ENCODE data around the gene MYD88. TPM values are rescaled to one million over a fixed set of nuclear protein-coding genes. Genes with fewer than 3 reads are reported as not detected.

The MYD88 gene
- total RNA-seq: 10 to 100 TPM; 11.1 to 19.8 (median 13.1) TPM
- polyA plus RNA-seq: 8.4 TPM
- long read RNA-seq, donor 1, transcript MYD88-201 (5 exons, 2,850 nt): major isoform, 31 of 38 reads
- long read RNA-seq, donor 1, partial matches to known transcripts: 0 of 38 reads
- long read RNA-seq, donor 1, other reads (novel, unspliced or antisense): 4 of 38 reads
- long read RNA-seq, donor 2, transcript MYD88-201 (5 exons, 2,850 nt): major isoform, 10 of 14 reads
- long read RNA-seq, donor 2, partial matches to known transcripts: 0 of 14 reads
- long read RNA-seq, donor 2, other reads (novel, unspliced or antisense): 4 of 14 reads
- long read RNA-seq, donor 3, transcript MYD88-201 (5 exons, 2,850 nt): major isoform, 67 of 110 reads
- long read RNA-seq, donor 3, transcript MYD88-203 (4 exons, 2,712 nt): minor isoform, 8 of 110 reads
- long read RNA-seq, donor 3, partial matches to known transcripts: 2 of 110 reads
- long read RNA-seq, donor 3, other reads (novel, unspliced or antisense): 27 of 110 reads
- long read RNA-seq, donor 4, transcript MYD88-201 (5 exons, 2,850 nt): major isoform, 11 of 16 reads
- long read RNA-seq, donor 4, partial matches to known transcripts: 0 of 16 reads
- long read RNA-seq, donor 4, other reads (novel, unspliced or antisense): 5 of 16 reads

GRCh38 chr3:38138349-38139190 lies at the start of gene MYD88:
TSS of gene MYD88 (plus strand) at chr3:38138661. CDS start at chr3:38138701, 40 bp downstream.
- no peaks in the 10 kb centered on the region for H3K9me3 ChIP-seq (ENCODE audit: control insufficient read depth, low read length)
- peak; percentile 57 to 65 for ATAC-seq
- H3K27ac ChIP-seq (ENCODE audit: low read length): peak within 1 kb of the TSS; percentile 97
- peak; percentile 89 to 95 (median 95) for DNase-seq
- no peaks in the 10 kb centered on the region for H3K27me3 ChIP-seq (ENCODE audit: control insufficient read depth, insufficient read depth)
- H3K4me1 ChIP-seq (ENCODE audit: control insufficient read depth, insufficient read depth, low read length): peaks cover 10% of the 10 kb centered on the region
- H3K4me3 ChIP-seq (ENCODE audit: low read length): peak within 1 kb of the TSS; percentile 60
- WGBS: under 1% methylated on average over 65 of the region's 65 CpGs
- intact Hi-C loops (cut with DNase I): loop anchor here in 1 of 4 donors (2.0 kb wide), 1 partner anchor 26 kb away; the partner anchor contains the start of gene OXSR1

DNA sequence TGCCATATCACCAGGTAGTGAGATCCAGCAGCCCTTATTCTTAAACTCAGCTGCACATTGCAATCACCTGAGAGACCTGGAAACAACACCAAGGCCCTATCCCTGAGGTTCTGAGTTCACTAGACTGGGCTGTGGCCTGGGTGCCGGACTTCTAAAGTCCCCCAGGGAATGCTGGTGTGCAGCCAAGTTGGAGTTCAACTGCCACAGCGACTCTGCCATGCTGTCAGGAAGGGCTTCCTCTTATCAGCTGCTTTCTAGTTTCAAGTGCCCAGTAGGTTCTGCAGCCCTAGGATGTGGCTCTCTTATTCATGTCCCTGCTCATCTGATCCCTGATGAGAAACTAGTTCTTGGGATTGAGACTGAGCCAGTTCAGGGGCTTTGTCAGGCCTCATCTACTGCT lies 49.3 kb upstream of the MYD88 start:
- 47% methylated on average over 2 of the region's 2 CpGs for WGBS
- ATAC-seq: no peak
- Histone ChIP-seq H3K4me1 (ENCODE audit: control insufficient read depth, insufficient read depth, low read length) (no peaks in the 10 kb centered on the region), H3K27me3 (ENCODE audit: control insufficient read depth, insufficient read depth) (no peaks in the 10 kb centered on the region), H3K27ac (ENCODE audit: low read length) (no peak overlapping the region), H3K4me3 (ENCODE audit: low read length) (no peak overlapping the region), H3K9me3 (ENCODE audit: control insufficient read depth, low read length) (no peaks in the 10 kb centered on the region)
- DNase-seq: no peak
- intact Hi-C loops (cut with DNase I): no loop called here

DNA sequence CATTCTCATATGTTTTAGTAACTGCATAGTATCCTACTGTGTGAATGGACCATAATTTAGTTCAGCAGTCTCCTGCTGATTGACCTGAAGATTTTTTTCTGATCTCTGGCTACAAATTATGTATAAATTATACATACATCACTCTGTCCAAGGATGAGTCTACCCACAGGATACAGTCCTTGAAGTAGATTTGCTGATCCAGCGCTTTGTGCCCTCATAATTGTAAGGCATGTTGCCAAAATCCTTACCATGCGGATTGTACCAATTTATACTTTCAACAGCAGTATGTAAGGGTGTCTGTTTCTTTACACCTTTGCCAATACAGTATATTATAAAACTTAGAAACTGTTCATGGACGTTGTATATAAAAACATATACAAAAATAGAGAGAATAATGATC lies 48.0 kb upstream of the MYD88 start:
- ATAC-seq (no peak), DNase-seq (no peak)
- Histone ChIP-seq H3K27ac (ENCODE audit: low read length) (no peak overlapping the region), H3K27me3 (ENCODE audit: control insufficient read depth, insufficient read depth) (no peaks in the 10 kb centered on the region), H3K9me3 (ENCODE audit: control insufficient read depth, low read length) (no peaks in the 10 kb centered on the region), H3K4me3 (ENCODE audit: low read length) (no peak overlapping the region), H3K4me1 (ENCODE audit: control insufficient read depth, insufficient read depth, low read length) (no peaks in the 10 kb centered on the region)
- intact Hi-C loops (cut with DNase I): no loop called here
- WGBS: 83% methylated on average over 3 of the region's 3 CpGs

DNA sequence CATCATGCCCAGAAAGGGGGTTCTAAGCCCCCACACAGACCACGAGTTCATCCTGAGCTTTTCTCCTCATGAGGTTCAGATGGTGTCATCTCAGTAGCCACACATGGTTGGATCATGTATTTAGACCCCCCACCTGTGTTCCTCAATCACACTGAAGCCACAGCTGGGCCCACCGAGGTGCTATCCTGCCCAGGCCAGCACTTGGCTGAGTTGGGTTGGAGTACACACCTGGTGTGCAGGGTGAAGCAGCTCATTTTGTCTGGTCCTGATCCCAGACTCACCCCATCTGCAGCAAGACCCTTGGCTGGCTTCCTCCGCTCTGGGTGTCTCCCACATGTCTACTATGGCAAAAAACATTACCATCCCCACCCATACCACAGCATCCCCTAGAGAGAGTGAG lies 43.5 kb upstream of the MYD88 start:
- DNase-seq (no peak), ATAC-seq (no peak)
- intact Hi-C loops (cut with DNase I): no loop called here
- Histone ChIP-seq H3K9me3 (ENCODE audit: control insufficient read depth, low read length) (no peaks in the 10 kb centered on the region), H3K4me3 (ENCODE audit: low read length) (no peak overlapping the region), H3K4me1 (ENCODE audit: control insufficient read depth, insufficient read depth, low read length) (no peaks in the 10 kb centered on the region), H3K27ac (ENCODE audit: low read length) (no peak overlapping the region), H3K27me3 (ENCODE audit: control insufficient read depth, insufficient read depth) (no peaks in the 10 kb centered on the region)
- 82% methylated on average over 3 of the region's 3 CpGs for WGBS

DNA sequence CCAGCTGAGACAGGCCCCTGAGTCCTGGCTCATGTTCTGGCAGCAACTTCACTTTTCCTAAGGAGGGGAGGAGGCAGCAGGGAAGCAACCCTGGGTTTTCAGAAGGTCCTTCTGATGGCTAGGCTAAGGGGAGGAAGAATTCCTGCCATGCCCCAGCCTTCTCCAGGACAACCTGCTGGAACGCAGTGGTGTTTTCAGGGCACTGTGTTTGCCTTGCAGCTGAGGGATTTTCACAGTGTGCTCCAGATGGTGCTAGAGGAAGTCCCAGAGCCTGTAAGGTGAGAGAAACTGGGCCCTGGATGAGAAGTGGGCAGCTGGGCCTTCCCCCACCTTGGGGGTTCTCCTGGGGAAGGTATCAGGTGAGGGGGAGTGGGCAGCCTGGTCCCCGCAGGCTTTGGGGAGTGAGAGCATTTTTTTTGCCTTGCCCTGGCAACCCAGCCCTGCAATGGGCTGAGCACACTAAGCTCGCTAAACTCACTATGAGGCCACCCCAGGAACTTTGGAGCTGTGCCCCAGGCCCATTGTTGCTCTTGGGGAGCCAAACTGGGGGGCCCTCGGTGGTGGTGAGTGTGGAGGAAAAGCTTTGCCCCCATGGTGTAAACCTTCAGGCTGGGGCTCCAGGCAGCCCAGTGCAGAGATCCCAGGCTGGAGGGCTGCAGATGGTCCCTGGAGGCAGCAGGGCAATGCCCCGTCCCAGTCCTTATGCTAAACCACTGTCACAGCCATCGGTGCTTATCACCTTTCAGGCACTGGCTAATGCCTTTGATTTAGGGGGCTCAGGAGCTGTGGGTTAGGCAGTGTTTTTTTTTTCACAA lies 42.6 kb upstream of the MYD88 start:
- Histone ChIP-seq H3K9me3 (ENCODE audit: control insufficient read depth, low read length) (no peaks in the 10 kb centered on the region), H3K27ac (ENCODE audit: low read length) (no peak overlapping the region), H3K4me1 (ENCODE audit: control insufficient read depth, insufficient read depth, low read length) (no peaks in the 10 kb centered on the region), H3K27me3 (ENCODE audit: control insufficient read depth, insufficient read depth) (no peaks in the 10 kb centered on the region), H3K4me3 (ENCODE audit: low read length) (no peak overlapping the region)
- intact Hi-C loops (cut with DNase I): no loop called here
- 84% methylated on average over 6 of the region's 6 CpGs for whole genome bisulfite sequencing
- DNase-seq: no peak
- ATAC-seq: no peak

- WGBS: 75% methylated on average over 19 of the region's 19 CpGs
- Histone ChIP-seq H3K27me3 (ENCODE audit: control insufficient read depth, insufficient read depth) (no peaks in the 10 kb centered on the region), H3K9me3 (ENCODE audit: control insufficient read depth, low read length) (no peaks in the 10 kb centered on the region), H3K4me1 (ENCODE audit: control insufficient read depth, insufficient read depth, low read length) (no peaks in the 10 kb centered on the region), H3K27ac (ENCODE audit: low read length) (no peak overlapping the region), H3K4me3 (ENCODE audit: low read length) (no peak overlapping the region)
- no peak for ATAC-seq
- DNase-seq: no peak
- intact Hi-C loops (cut with DNase I): no loop called here
Measured at GRCh38 chr3:38097446-38098375, 40.8 kb upstream of the MYD88 start.

- H3K4me3 ChIP-seq (ENCODE audit: low read length): no peak overlapping the region
Measured at GRCh38 chr3:38098376-38098723, 40.1 kb upstream of the MYD88 start.

DNA sequence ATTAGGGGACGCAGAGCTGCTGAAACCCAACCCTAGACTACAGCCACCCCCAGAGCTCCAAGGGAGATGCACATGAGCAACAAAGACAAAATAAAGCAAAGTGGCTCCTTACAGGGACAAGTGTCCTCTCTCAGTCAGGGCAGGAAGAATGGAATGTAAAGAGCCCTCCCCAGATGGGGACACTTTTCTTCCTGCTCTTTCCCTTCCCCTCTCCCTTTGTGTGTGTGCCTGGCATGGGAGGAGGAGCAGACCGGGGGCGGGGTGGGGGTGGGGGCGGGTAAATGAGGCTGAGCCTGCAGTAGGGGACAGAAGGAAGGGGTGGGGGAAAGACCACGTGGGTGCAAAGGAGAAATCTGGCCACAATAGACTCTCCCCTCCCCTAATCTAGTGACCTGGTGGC lies 38.9 kb upstream of the MYD88 start:
- 15% methylated on average over 5 of the region's 5 CpGs for WGBS
- no peak for DNase-seq
- Histone ChIP-seq H3K4me1 (ENCODE audit: control insufficient read depth, insufficient read depth, low read length) (no peaks in the 10 kb centered on the region), H3K4me3 (ENCODE audit: low read length) (no peak overlapping the region), H3K27me3 (ENCODE audit: control insufficient read depth, insufficient read depth) (no peaks in the 10 kb centered on the region), H3K9me3 (ENCODE audit: control insufficient read depth, low read length) (no peaks in the 10 kb centered on the region), H3K27ac (ENCODE audit: low read length) (no peak overlapping the region)
- intact Hi-C loops (cut with DNase I): no loop called here
- no peak for ATAC-seq

More at GRCh38 chr3:38098376-38098723, 40.1 kb upstream of the MYD88 start:
- no peaks in the 10 kb centered on the region for H3K4me1 ChIP-seq (ENCODE audit: control insufficient read depth, insufficient read depth, low read length)
- ATAC-seq (no peak), DNase-seq (no peak)
- WGBS: 92% methylated on average over 9 of the region's 9 CpGs
- H3K9me3 ChIP-seq (ENCODE audit: control insufficient read depth, low read length): no peaks in the 10 kb centered on the region
- intact Hi-C loops (cut with DNase I): no loop called here
- no peak overlapping the region for H3K27ac ChIP-seq (ENCODE audit: low read length)
- H3K27me3 ChIP-seq (ENCODE audit: control insufficient read depth, insufficient read depth): no peaks in the 10 kb centered on the region

- Histone ChIP-seq H3K9me3 (ENCODE audit: control insufficient read depth, low read length) (no peaks in the 10 kb centered on the region), H3K4me3 (ENCODE audit: low read length) (no peak overlapping the region), H3K4me1 (ENCODE audit: control insufficient read depth, insufficient read depth, low read length) (no peaks in the 10 kb centered on the region), H3K27ac (ENCODE audit: low read length) (no peak overlapping the region), H3K27me3 (ENCODE audit: control insufficient read depth, insufficient read depth) (no peaks in the 10 kb centered on the region)
- intact Hi-C loops (cut with DNase I): no loop called here
- 79% methylated on average over 3 of the region's 3 CpGs for WGBS
- ATAC-seq: no peak
- DNase-seq: no peak
Measured at GRCh38 chr3:38100498-38100897, 38.0 kb upstream of the MYD88 start.
